Brain microvascular endothelial cell (primary cell): ENCODE results near the gene CBFB.

Experiments used
- DNase-seq: peaks from one replicate; pipeline ENCODE4 v3.0.0-alpha.2; 2020
- H3K27ac ChIP-seq: fragments of 250-450 bp; sonication (Bioruptor Pico); 2 replicates; pipeline ENCODE4 v1.5.1; 2020; ENCODE audit warnings: mild to moderate bottlenecking, moderate library complexity
- H3K27me3 ChIP-seq: fragments of 250-450 bp; sonication (Bioruptor Pico); replicated peaks from 2 replicates; pipeline ENCODE4 v1.5.1; 2020; ENCODE audit warnings: mild to moderate bottlenecking
- H3K36me3 ChIP-seq: fragments of 250-450 bp; sonication (Bioruptor Pico); replicated peaks from 2 replicates; pipeline ENCODE4 v1.5.1; 2020; ENCODE audit warnings: mild to moderate bottlenecking
- H3K4me3 ChIP-seq: 2 replicates; pipeline ENCODE4 v1.5.1; 2011; ENCODE audit warnings: low read depth, mild to moderate bottlenecking, control low read depth, low read length, moderate library complexity
- in situ Hi-C: cut with HindIII; loops from 2 replicates; pipeline ENCODE4 v1.10.0; 2017; ENCODE audit warnings: low sequenced_read_pairs, low pct_ligation_motif_present
- TF ChIP-seq, protein P1 (sequence below): IDR thresholded peaks from 2 replicates; pipeline ENCODE4 v1.5.1; 2011; ENCODE audit warnings: low read depth, mild to moderate bottlenecking, moderate library complexity, low read length, control low read depth, inconsistent platforms; ENCODE audit errors: missing control alignments

The CBFB gene

DNA sequence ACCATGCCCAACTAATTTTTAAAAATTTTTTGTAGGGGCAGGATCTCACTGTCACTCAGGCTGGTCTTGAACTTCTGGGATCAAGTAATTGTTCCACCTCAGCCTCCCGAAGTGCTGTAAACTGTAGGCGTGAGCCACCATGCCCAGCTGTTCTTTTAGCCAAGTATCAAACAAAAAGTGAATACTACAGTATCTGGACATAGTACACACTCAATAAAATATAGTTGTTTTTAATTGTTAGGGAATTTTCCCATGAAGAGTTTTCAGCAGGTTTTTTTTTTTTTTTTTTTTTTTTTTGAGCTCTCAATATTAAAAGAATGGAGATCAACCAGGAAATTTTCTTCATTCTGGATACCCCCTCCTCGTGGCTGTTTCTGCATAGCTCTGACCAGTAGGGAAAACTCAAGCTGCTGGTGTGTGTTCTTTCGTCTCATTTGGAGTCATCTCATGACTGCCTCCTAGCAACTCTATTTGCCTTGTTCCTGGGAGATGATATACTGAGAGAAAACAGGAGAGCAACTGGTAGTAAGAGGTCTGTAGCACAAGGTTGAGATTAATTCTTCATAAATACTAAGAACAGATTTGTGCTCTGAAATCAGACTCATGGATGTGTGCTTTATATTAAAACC is 64.3 kb downstream of the CBFB start:
- no peak overlapping the region for H3K27ac ChIP-seq
- in situ Hi-C loops, result no loop called here
- TF ChIP-seq, protein P1, sequence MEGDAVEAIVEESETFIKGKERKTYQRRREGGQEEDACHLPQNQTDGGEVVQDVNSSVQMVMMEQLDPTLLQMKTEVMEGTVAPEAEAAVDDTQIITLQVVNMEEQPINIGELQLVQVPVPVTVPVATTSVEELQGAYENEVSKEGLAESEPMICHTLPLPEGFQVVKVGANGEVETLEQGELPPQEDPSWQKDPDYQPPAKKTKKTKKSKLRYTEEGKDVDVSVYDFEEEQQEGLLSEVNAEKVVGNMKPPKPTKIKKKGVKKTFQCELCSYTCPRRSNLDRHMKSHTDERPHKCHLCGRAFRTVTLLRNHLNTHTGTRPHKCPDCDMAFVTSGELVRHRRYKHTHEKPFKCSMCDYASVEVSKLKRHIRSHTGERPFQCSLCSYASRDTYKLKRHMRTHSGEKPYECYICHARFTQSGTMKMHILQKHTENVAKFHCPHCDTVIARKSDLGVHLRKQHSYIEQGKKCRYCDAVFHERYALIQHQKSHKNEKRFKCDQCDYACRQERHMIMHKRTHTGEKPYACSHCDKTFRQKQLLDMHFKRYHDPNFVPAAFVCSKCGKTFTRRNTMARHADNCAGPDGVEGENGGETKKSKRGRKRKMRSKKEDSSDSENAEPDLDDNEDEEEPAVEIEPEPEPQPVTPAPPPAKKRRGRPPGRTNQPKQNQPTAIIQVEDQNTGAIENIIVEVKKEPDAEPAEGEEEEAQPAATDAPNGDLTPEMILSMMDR, result no peak
- peaks cover 3% of the 10 kb centered on the region for H3K36me3 ChIP-seq
- DNase-seq, result no peak
- H3K27me3 ChIP-seq, result no peaks in the 10 kb centered on the region
- no peak overlapping the region for H3K4me3 ChIP-seq

DNA sequence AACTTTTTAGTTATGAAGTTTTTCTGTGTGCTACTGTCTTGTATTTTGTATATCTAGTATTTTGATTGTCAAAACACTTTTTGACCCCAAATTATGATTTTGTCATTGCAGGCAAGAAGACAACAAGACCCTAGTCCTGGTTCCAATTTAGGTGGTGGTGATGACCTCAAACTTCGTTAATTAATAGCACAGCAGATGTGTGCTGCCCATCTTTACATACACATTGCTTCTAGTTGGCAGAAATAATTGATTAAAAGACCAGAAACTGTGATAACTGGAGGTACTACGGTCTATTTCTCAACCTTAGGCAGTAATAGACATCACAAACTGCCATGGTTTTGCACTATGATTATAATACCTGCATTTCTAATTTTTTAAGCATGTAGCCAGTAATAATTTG is 69.7 kb downstream of the CBFB start:
- Histone ChIP-seq H3K27me3 (no peaks in the 10 kb centered on the region), H3K4me3 (no peak overlapping the region), H3K27ac (no peak overlapping the region), H3K36me3 (peaks cover 3% of the 10 kb centered on the region)
- in situ Hi-C loops, result no loop called here
- TF ChIP-seq, protein P1, result no peak
- no peak for DNase-seq

DNA sequence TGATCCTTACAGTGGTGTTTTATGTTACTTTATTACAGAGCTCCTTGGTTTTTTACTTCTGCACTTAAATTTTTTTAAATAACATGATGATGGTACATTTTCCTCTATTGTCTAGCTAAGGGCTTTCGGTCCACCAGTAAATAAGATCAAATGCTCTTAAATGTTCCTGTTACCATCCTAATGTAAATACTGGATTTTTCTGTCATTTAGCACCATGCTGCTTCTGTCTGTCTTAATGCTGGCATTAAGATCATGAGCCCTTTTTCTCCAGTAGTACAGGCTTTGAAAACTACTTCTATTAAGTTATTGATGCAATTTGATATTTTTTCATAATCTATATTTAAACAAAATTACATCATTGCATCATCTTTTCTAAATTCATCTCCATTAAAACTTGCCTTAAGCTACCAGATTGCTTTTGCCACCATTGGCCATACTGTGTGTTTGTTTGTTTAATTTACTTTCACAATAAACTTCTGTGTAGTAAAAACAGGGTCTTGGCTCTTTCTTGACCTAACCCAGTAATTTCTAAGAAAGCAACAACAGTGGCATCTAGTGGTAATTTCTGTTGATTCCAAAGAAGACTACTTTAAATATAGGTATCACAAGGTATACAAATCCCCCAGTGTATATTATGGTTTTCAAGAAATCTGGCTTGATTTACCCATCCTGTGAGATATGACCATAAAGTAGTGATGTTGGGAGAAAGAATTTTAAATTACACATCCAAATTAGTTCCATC is 71.8 kb downstream of the CBFB start:
- Histone ChIP-seq H3K27ac (no peak overlapping the region), H3K27me3 (no peaks in the 10 kb centered on the region), H3K4me3 (no peak overlapping the region), H3K36me3 (peaks cover 3% of the 10 kb centered on the region)
- TF ChIP-seq, protein P1, result peak; percentile 14
- no peak for DNase-seq
- in situ Hi-C loops, result no loop called here

DNA sequence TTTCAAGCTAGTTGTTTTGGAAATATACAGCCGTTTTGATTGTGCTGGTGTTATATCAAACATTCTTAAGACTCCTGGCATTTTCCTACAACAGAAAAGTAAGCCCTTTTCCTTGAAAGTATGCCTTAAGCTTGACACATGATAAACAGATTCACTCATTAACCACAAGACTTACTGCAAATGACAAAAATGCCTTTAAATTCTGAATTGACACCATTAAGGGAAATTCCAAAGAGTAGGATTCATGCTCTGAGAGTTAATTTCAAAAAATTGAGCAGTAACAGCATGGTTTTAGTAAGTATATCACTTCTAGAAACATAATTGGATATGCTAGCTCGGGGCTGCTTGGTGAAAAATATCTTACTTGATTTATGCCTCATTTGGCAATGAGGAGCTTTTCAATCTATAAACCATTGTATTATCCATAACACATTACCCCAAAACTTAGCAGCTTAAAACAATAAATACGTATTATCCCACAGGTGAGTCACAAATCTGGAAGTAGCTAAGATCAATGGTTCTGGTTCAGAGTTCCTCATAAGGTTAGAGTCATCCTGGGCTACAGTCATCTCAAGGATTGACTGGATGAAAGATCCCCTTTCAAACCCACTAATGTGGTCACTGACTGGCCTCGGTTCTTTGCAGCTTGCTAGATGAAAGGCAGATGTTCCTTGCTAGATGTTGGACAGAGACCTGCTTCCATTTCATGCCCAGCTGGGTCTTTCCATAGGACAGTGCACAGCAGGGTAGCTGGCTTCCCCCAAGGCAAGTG is 72.5 kb downstream of the CBFB start:
- in situ Hi-C loops, result no loop called here
- DNase-seq, result no peak
- Histone ChIP-seq H3K36me3 (peaks cover 3% of the 10 kb centered on the region), H3K27ac (no peak overlapping the region), H3K4me3 (no peak overlapping the region), H3K27me3 (no peaks in the 10 kb centered on the region)
- TF ChIP-seq, protein P1, result no peak

DNA sequence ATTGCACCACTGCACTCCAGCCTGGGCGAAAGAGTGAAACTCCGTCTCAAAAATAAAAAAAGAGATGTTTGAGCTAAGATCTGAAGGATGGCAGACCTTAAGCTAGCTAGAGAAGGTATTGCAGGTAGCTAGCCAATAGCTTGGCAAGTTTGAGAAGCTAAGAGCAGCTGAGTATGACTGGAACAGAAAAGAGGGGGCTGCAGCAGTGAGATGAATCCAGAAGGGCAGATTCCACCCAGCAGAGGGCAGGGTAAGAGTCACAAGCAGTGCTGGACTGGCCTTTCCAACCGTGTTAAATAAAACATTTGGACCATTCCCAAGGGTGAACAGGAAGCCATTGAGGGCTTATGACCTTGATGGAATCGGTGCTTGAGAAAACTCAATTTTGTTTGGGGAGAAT is 75.1 kb downstream of the CBFB start:
- in situ Hi-C loops, result no loop called here
- DNase-seq, result no peak
- H3K27ac ChIP-seq, result no peak overlapping the region
- H3K36me3 ChIP-seq, result peaks cover 3% of the 10 kb centered on the region
- TF ChIP-seq, protein P1, result peak; percentile 66
- no peaks in the 10 kb centered on the region for H3K27me3 ChIP-seq
- H3K4me3 ChIP-seq, result no peak overlapping the region
